Ishikawa (cell line): Measurements from ENCODE around the gene SLC5A9.

ENCODE experiments used
- CEBPB ChIP-seq: IDR thresholded peaks from 2 replicates; pipeline ENCODE4 v1.6.1; 2012
- CREB1 ChIP-seq: IDR thresholded peaks from 2 replicates; pipeline ENCODE4 v1.6.1; 2012; ENCODE audit warnings: low read depth
- EGR1 ChIP-seq: IDR thresholded peaks from 2 replicates; pipeline ENCODE4 v1.6.1; 2012
- EP300 ChIP-seq: IDR thresholded peaks from 2 replicates; pipeline ENCODE4 v1.6.1; 2012; ENCODE audit warnings: borderline replicate concordance
- FOXM1 ChIP-seq: IDR thresholded peaks from 2 replicates; pipeline ENCODE4 v1.6.1; 2012; ENCODE audit warnings: low read depth, borderline replicate concordance
- NFIC ChIP-seq: IDR thresholded peaks from 2 replicates; pipeline ENCODE4 v1.6.1; 2012
- RAD21 ChIP-seq: IDR thresholded peaks from 2 replicates; pipeline ENCODE4 v1.6.1; 2012; ENCODE audit warnings: low read depth
- TAF1 ChIP-seq: IDR thresholded peaks from 2 replicates; pipeline ENCODE4 v1.6.1; 2012; ENCODE audit warnings: low read depth, mild to moderate bottlenecking
- TCF12 ChIP-seq: IDR thresholded peaks from 2 replicates; pipeline ENCODE4 v1.6.1; 2012; ENCODE audit warnings: low read depth
- TEAD4 ChIP-seq: IDR thresholded peaks from 2 replicates; pipeline ENCODE4 v1.6.1; 2012
- YY1 ChIP-seq: IDR thresholded peaks from 2 replicates; pipeline ENCODE4 v1.6.1; 2012; ENCODE audit warnings: low read depth
- ZBTB7A ChIP-seq: IDR thresholded peaks from 2 replicates; pipeline ENCODE4 v1.6.1; 2012; ENCODE audit warnings: low read depth
- TF ChIP-seq, protein P1 (sequence below): IDR thresholded peaks from 2 replicates; pipeline ENCODE4 v1.6.1; 2012
- TF ChIP-seq, protein P2 (sequence below): IDR thresholded peaks from 2 replicates; pipeline ENCODE4 v1.6.1; 2012
- TF ChIP-seq, protein P3 (sequence below): IDR thresholded peaks from 2 replicates; pipeline ENCODE4 v1.6.1; 2012; ENCODE audit warnings: low read depth, mild to moderate bottlenecking

Gene SLC5A9

DNA sequence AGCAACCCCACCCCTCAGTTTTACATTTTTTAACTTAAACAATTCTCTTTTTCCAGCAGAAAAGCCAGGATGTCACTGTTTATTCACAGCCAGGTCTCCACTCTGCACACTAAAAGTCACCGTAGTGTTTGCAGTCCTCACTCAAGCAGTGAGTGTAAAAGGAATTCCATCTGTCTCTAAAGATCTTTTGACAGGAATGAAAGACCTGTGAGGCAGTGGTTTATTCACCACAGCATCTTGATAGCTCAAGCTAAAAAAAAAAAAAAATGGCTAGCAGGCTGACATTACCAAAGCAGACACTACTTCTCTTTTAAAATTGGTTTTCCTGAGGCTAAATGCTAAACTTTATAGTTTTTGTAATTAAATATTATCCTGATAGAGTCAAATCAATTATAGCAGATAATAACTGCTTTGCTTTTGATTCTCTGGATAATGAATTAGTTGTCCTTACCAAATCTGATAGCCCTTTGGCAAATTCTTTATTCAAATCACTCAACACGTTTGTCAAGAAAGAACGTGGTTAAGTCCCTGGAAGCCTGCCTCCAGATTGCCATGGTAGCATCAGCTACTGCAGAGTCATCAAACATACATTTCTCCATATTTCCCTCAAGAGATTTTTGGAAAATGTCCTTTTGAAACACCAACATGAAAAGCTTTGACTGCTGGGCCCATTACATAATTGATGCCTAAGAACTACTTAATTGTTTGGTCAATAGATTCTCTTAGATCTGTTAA, 22.2 kb upstream of the SLC5A9 start:
- TF ChIP-seq EP300 (no peak), TEAD4 (no peak), TCF12 (no peak), TAF1 (no peak), CREB1 (no peak), ZBTB7A (no peak), CEBPB (no peak), RAD21 (no peak), FOXM1 (no peak), YY1 (no peak), NFIC (no peak)
- TF ChIP-seq, protein P1, sequence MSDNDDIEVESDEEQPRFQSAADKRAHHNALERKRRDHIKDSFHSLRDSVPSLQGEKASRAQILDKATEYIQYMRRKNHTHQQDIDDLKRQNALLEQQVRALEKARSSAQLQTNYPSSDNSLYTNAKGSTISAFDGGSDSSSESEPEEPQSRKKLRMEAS = no peak

DNA sequence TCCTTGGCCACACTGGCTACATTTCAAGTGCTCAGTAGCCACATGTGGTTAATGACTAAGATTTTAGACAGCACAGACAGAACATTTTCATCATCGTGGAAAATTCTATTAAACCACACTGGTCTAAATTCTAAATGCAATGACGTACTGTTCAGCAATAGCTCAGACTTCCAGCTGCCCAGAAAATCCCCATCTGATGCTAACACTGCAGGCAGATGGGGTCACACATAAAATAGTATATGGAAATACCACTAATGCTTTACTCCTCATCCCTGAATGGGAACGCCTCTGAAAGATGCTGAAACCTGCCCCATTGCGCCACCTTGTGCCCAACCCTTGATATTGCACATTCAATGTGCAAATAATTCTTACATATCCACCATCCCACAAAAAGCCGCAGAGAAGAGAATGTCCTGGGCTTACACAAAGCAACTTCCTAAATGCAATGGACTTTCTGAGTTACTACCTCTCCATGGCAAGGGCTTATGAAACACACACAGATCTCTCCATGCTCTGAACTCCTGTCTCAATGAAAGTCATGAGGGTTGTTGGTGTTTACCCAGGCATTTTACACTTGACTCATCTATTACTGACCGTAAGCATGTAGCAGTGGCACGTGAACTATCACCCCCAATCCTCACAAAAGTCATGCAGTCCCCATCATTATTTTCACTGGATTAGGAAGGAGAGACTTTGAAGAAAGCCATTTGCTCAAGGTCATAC, 20.3 kb upstream of the SLC5A9 start:
- TF ChIP-seq RAD21 (peak; percentile 74), EGR1 (no peak), FOXM1 (no peak), TEAD4 (no peak), NFIC (no peak)
- TF ChIP-seq, protein P1 = no peak
- TF ChIP-seq, protein P2, sequence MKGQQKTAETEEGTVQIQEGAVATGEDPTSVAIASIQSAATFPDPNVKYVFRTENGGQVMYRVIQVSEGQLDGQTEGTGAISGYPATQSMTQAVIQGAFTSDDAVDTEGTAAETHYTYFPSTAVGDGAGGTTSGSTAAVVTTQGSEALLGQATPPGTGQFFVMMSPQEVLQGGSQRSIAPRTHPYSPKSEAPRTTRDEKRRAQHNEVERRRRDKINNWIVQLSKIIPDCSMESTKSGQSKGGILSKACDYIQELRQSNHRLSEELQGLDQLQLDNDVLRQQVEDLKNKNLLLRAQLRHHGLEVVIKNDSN = no peak
- TF ChIP-seq, protein P3, sequence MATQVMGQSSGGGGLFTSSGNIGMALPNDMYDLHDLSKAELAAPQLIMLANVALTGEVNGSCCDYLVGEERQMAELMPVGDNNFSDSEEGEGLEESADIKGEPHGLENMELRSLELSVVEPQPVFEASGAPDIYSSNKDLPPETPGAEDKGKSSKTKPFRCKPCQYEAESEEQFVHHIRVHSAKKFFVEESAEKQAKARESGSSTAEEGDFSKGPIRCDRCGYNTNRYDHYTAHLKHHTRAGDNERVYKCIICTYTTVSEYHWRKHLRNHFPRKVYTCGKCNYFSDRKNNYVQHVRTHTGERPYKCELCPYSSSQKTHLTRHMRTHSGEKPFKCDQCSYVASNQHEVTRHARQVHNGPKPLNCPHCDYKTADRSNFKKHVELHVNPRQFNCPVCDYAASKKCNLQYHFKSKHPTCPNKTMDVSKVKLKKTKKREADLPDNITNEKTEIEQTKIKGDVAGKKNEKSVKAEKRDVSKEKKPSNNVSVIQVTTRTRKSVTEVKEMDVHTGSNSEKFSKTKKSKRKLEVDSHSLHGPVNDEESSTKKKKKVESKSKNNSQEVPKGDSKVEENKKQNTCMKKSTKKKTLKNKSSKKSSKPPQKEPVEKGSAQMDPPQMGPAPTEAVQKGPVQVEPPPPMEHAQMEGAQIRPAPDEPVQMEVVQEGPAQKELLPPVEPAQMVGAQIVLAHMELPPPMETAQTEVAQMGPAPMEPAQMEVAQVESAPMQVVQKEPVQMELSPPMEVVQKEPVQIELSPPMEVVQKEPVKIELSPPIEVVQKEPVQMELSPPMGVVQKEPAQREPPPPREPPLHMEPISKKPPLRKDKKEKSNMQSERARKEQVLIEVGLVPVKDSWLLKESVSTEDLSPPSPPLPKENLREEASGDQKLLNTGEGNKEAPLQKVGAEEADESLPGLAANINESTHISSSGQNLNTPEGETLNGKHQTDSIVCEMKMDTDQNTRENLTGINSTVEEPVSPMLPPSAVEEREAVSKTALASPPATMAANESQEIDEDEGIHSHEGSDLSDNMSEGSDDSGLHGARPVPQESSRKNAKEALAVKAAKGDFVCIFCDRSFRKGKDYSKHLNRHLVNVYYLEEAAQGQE = no peak

DNA sequence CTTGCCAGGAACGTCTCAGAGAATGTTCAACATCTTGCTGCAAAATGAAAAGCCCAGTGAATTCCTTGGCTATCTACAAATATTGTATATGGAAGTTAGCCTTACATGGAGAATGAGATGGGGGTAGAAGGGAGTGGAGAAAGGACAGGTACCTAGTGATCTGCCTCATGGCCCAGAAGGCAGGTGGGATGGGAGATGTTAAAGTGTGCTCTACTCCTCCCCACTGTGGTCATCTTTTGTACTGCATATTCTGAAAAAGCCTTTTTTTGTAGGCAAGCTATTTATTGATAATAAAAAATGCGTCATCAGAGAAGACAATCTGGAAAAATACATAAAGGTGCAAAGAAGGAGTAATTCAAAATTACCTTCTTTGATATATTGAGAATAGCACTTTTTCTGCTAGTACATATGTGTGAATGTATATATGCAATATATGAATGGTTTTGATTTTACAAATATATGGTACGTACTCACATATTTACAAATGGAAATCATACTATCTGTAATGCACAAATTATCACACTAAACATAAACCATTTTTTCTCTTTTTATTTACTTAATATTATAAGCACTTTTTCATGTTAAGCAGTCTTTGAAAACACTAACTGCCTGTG, 19.1 kb upstream of the SLC5A9 start:
- TF ChIP-seq NFIC (no peak), EGR1 (no peak), ZBTB7A (no peak), TEAD4 (no peak), FOXM1 (no peak), EP300 (no peak), RAD21 (peak; percentile 36)
- TF ChIP-seq, protein P3 = no peak

DNA sequence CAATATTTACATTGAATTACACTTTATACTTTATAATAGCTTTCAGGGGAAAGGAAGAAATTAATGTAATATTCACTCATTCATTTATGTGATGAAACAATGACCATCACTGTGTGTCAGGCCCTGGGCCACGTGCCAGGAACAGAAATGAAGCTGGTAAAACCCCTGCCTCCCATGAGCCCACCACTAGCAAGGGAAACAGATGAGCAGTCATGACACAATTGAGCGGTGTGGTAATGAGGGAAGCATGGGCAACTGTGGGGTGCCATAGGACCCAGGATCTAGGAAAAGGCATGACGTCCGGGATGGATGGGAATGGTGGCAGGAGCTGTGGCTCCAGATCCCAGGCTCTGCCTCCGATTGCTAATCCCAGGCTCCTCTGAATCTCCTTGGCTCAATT, 17.0 kb upstream of the SLC5A9 start:
- TF ChIP-seq EP300 = no peak
- TF ChIP-seq, protein P1 = no peak
- TF ChIP-seq EGR1 = no peak
- no peak for TF ChIP-seq NFIC
- TF ChIP-seq CREB1 = no peak
- no peak for TF ChIP-seq YY1
- TF ChIP-seq TEAD4 = no peak
- TF ChIP-seq, protein P2 = no peak
- no peak for TF ChIP-seq CEBPB
- no peak for TF ChIP-seq RAD21
- TF ChIP-seq, protein P3 = no peak
- no peak for TF ChIP-seq TCF12
- TF ChIP-seq TAF1 = no peak
- no peak for TF ChIP-seq FOXM1
- TF ChIP-seq ZBTB7A = no peak
